ENCODE measurements around the gene TSPAN9.

- no peak for TF ChIP-seq CTCF (conservative IDR thresholded peaks at IDR 0.05; ENCODE audit: low read depth, low read length)
- TF ChIP-seq EZH2 (IDR thresholded peaks at IDR 0.05; ENCODE audit: borderline replicate concordance, low read depth, low read length, poor library complexity, severe bottlenecking), result no peak
Measured at GRCh38 chr12:3148366-3149000, 71.3 kb downstream of the TSPAN9 start.
